ENCODE results near the gene SIM1. TPM values are rescaled to one million over a fixed set of nuclear protein-coding genes. Genes with fewer than 3 reads are reported as not detected.
A peak's percentile ranks its signal among the peaks of the same experiment; 100 is the strongest.

The SIM1 gene
- total RNA-seq, 2 experiments from 2014 or later = not detected

DNA sequence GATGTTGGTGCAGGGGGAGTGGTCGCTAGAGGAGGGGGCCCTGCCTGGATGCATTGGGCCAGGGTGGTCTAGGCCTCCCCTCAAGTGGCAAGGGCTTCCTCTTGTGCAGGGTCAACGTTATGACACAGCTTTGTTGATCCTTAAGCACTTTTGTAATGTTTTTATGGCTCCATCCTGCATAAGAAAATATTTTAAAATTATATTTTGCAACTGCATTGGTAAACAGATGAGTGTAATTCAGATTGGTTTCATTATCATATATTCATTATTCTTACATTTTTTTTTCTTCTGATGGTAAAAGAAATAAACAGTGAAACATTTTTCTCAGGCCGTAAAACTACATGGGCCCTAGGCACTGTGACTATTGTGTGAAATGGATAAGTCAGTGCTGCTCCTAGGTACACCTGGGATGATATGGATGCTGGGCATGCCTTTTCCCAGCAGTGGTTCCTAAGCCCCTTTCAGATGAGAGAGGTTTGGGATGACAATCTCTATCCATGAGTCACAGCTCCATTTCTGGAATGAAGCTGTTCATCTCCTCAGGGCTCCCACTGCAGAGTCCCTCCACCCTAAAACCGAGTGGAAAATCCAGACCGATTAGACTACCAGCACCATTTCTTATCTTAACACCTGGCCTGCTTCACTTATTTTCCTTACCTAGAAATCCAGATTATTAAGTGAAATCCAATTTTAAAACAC, 5.8 kb upstream of the SIM1 start:
- H3K4me3 Mint-ChIP-seq = no peak overlapping the region
- no peak for ATAC-seq (ENCODE audit: poor library complexity)
- TF ChIP-seq CTCF (IDR thresholded peaks at IDR 0.05) = no peak
- H3K9me3 Mint-ChIP-seq = peaks cover 7% of the 10 kb centered on the region
- peaks cover 91% of the 10 kb centered on the region for H3K27me3 Mint-ChIP-seq
- H3K36me3 Mint-ChIP-seq (ENCODE audit: low read depth) = no peaks in the 10 kb centered on the region
- no peak for DNase-seq
- POLR2A ChIA-PET = no interaction called here
- H3K4me1 Mint-ChIP-seq (ENCODE audit: low read depth) = peaks cover 22% of the 10 kb centered on the region
- intact Hi-C loops (cut with DNase I, micrococcal nuclease) = loop anchor here in 1 of 2 experiments (10.0 kb wide), 1 partner anchor 356 kb away; no protein-coding TSS in a partner anchor
- Histone ChIP-seq H3K4me1 (ENCODE audit: insufficient read depth, low read length) (peaks cover 15% of the 10 kb centered on the region), H3K36me3 (ENCODE audit: insufficient read depth, low read length) (no peaks in the 10 kb centered on the region), H3K4me3 (ENCODE audit: low read length) (no peak overlapping the region), H3K27ac (ENCODE audit: low read depth in 1 of 2, low read length in 2 of 2) (no peak overlapping the region), H3K9me3 (ENCODE audit: control insufficient read depth in 1 of 2, insufficient read depth in 1 of 2, low read length in 2 of 2) (peaks cover 10 to 27% of the 10 kb centered on the region in 2 experiments), H3K27me3 (ENCODE audit: control insufficient read depth in 1 of 2, insufficient read depth in 2 of 2, low read length in 2 of 2) (peaks cover 55 to 80% of the 10 kb centered on the region in 2 experiments)
- CTCF ChIA-PET = no interaction called here
- no peak overlapping the region for H3K27ac Mint-ChIP-seq

DNA sequence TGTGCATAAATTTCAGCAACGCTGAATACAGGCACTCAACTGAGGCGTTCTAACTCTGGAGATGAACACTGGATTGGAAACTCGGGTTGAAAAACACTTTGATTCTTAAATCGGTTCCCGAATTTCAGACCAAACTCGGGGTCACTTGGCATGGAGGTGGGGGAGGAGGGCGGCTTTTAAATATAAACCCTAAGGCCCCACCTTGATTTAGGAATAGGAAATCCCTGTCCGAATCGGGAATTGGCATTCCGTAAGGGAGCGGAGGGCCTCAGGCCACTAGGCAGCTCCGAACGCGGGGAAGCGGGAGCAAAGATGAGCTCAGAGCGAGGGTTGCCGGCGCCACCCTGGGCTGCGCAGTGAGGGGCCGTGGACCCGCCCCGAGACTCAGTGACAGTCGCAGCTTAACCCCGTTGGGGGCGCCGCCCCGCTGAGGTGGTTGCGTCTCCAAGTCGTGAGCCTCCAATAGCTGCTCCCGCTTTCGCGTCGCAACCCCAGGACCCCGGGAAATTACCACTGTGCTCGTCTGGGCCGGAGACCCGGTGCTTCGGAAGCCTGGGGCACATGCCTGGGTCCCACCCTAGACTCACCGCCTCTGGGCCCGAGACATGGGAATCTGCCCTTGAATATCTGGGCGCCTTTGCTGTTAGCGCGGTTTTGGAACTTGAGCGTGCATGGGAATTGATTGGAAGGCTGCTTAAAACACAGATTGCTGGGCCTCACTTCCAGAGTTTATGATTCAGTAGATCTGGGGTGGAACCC, 4.6 kb upstream of the SIM1 start:
- Histone ChIP-seq H3K27ac (ENCODE audit: low read depth in 1 of 2, low read length in 2 of 2) (no peak overlapping the region), H3K27me3 (ENCODE audit: control insufficient read depth in 1 of 2, insufficient read depth in 2 of 2, low read length in 2 of 2) (peaks cover 68 to 92% of the 10 kb centered on the region in 2 experiments), H3K4me3 (ENCODE audit: low read length) (no peak overlapping the region), H3K4me1 (ENCODE audit: insufficient read depth, low read length) (peaks cover 26% of the 10 kb centered on the region), H3K9me3 (ENCODE audit: control insufficient read depth in 1 of 2, insufficient read depth in 1 of 2, low read length in 2 of 2) (peaks cover 10 to 39% of the 10 kb centered on the region in 2 experiments), H3K36me3 (ENCODE audit: insufficient read depth, low read length) (no peaks in the 10 kb centered on the region)
- Mint-ChIP-seq H3K9me3 (peaks cover 7% of the 10 kb centered on the region), H3K4me3 (no peak overlapping the region), H3K36me3 (ENCODE audit: low read depth) (no peaks in the 10 kb centered on the region), H3K27me3 (peaks cover 96% of the 10 kb centered on the region), H3K27ac (no peak overlapping the region), H3K4me1 (ENCODE audit: low read depth) (peaks cover 28% of the 10 kb centered on the region)
- TF ChIP-seq CTCF (IDR thresholded peaks at IDR 0.05) = no peak
- DNase-seq (no peak), ATAC-seq (ENCODE audit: poor library complexity) (no peak)
- ChIA-PET POLR2A (interaction anchor here (0.8 kb wide), 1 partner anchor 15 kb away, joined by 3 read pairs; no protein-coding TSS in a partner anchor), CTCF (no interaction called here)
- intact Hi-C loops (cut with DNase I, micrococcal nuclease) = loop anchor here (10.0 kb wide), 2 partner anchors 854 to 874 kb away; no protein-coding TSS in a partner anchor

- no peak for TF ChIP-seq CTCF (IDR thresholded peaks at IDR 0.05)
- no peak overlapping the region for H3K27ac ChIP-seq (ENCODE audit: low read depth in 1 of 2, low read length in 2 of 2)
- Mint-ChIP-seq H3K4me3 (peak overlapping the region; percentile 39), H3K27ac (no peak overlapping the region), H3K27me3 (peaks cover 98% of the 10 kb centered on the region), H3K36me3 (ENCODE audit: low read depth) (no peaks in the 10 kb centered on the region), H3K9me3 (peaks cover 7% of the 10 kb centered on the region), H3K4me1 (ENCODE audit: low read depth) (peaks cover 28% of the 10 kb centered on the region)
- ATAC-seq (ENCODE audit: poor library complexity) (no peak), DNase-seq (no peak)
- H3K36me3 ChIP-seq (ENCODE audit: insufficient read depth, low read length) = no peaks in the 10 kb centered on the region
- ChIA-PET CTCF (no interaction called here), POLR2A (no interaction called here)
- intact Hi-C loops (cut with DNase I, micrococcal nuclease) = loop anchor here (10.0 kb wide), 2 partner anchors 853 to 873 kb away; no protein-coding TSS in a partner anchor
- no peak overlapping the region for H3K4me3 ChIP-seq (ENCODE audit: low read length)
- peaks cover 19 to 47% of the 10 kb centered on the region in 2 experiments for H3K9me3 ChIP-seq (ENCODE audit: control insufficient read depth in 1 of 2, insufficient read depth in 1 of 2, low read length in 2 of 2)
- peaks cover 32% of the 10 kb centered on the region for H3K4me1 ChIP-seq (ENCODE audit: insufficient read depth, low read length)
- H3K27me3 ChIP-seq (ENCODE audit: control insufficient read depth in 1 of 2, insufficient read depth in 2 of 2, low read length in 2 of 2) = peaks cover 79 to 96% of the 10 kb centered on the region in 2 experiments
Observed at GRCh38 chr6:100468016-100468622, 3.4 kb upstream of the SIM1 start.
